GM10266 (cell line): ENCODE data around the gene PZP.
"Not testable (repeated sequence)": the region's sequence is repeated elsewhere in the genome, so short reads cannot be mapped to it uniquely, and the experiment has no call there.

Experiments used
- DNase-seq: peaks from one replicate; pipeline ENCODE4 v3.0.0; 2012; ENCODE audit errors: extremely low spot score
- CTCF ChIP-seq: IDR thresholded peaks from 2 replicates; pipeline ENCODE4 v1.5.1; 2012; ENCODE audit warnings: mild to moderate bottlenecking, low read depth; ENCODE audit not compliant: control insufficient read depth, insufficient read depth; ENCODE audit errors: missing control alignments

The PZP gene

GRCh38 chr12:9208229-9208628, at the start of gene PZP:
Gene PZP (minus strand): TSS chr12:9208395. CDS start chr12:9208341, 54 bp downstream.
- TF ChIP-seq CTCF, result no peak
- DNase-seq, result no peak

GRCh38 chr12:9256758-9257405, 48.7 kb upstream of the PZP start:
- no peak for TF ChIP-seq CTCF
- DNase-seq, result no peak

- TF ChIP-seq CTCF, result no peak
- DNase-seq, result no peak
Measured at GRCh38 chr12:9256341-9256740, 48.1 kb upstream of the PZP start.

GRCh38 chr12:9255837-9256236, 47.6 kb upstream of the PZP start:
- no peak for TF ChIP-seq CTCF
- DNase-seq, result no peak

GRCh38 chr12:9253464-9253863, 45.3 kb upstream of the PZP start:
- DNase-seq, result no peak
- TF ChIP-seq CTCF, result no peak

- not testable (repeated sequence) for DNase-seq
Measured at GRCh38 chr12:9252791-9253190, 44.6 kb upstream of the PZP start.

GRCh38 chr12:9252256-9252655, 44.1 kb upstream of the PZP start:
- no peak for TF ChIP-seq CTCF
- no peak for DNase-seq

GRCh38 chr12:9248435-9248834, 40.2 kb upstream of the PZP start:
- no peak for TF ChIP-seq CTCF
- no peak for DNase-seq
